HG03354 (cell line): ENCODE measurements around the gene LRP8.
A peak's percentile ranks its signal among the peaks of the same experiment; 100 is the strongest.

Source experiments
- ATAC-seq: cut with Tn5 transposase; IDR thresholded peaks from one replicate; pipeline ENCODE4 v1.9.1; 2021; ENCODE audit warnings: mild to moderate bottlenecking; ENCODE audit not compliant: unreplicated experiment, poor library complexity, severe bottlenecking

Gene LRP8

DNA sequence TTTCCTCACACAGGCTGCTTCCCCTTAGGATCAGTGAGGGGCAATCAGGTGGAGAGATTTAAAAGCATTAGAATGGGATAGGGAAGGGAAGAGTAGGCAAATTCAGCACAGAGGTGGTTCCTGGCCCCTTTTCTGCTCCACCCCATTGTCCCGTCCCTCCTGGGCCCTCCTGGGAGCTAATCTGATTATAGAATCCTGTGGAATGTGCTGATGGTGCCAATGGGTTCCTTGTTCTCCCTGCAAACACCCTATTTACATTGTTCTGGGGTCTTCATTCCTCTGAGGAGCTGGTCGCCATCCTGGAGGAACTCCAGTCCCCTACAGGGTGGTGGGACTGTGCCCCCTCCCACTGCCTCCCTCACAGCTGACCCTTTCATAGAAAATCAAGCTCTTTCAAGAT, 34.4 kb upstream of the LRP8 start:
- ATAC-seq, result no peak

DNA sequence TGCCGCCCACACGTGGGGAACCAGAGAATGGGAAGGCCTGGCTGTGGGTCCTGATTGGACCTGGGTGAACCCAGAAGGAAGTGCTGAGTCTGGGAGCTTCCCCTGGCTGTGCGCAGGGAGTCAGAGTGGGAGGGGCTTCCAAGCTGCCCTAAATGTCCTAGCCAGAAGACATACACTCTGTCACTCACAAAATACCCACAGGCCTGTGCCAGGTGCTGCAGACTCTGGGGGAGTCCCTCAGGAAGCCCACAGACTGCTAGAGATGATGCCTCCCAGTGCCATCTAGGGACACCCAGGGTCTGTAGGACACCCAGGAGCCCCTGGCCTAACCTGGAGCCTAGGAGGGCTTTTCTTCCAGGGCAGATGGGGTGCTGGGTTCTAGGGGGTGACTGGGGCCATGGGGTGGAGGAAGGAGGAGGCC, 33.7 kb upstream of the LRP8 start:
- no peak for ATAC-seq

DNA sequence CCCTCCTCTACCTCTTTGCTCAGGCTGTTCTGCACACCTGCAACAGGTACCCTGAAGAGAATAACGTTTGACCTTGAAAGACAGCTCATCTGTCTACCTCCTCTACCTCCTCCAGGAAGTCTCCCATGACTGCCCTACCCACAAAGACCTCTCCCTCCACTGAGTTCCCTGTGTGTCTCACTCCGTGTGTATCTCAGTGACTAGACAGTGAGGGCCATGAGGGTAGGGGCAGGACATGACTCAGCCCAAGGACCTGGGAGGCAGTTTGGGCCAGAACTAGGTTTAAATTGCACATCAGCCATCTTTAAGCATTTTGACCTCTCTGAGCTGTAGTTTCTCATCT, 32.0 kb upstream of the LRP8 start:
- ATAC-seq, result no peak

DNA sequence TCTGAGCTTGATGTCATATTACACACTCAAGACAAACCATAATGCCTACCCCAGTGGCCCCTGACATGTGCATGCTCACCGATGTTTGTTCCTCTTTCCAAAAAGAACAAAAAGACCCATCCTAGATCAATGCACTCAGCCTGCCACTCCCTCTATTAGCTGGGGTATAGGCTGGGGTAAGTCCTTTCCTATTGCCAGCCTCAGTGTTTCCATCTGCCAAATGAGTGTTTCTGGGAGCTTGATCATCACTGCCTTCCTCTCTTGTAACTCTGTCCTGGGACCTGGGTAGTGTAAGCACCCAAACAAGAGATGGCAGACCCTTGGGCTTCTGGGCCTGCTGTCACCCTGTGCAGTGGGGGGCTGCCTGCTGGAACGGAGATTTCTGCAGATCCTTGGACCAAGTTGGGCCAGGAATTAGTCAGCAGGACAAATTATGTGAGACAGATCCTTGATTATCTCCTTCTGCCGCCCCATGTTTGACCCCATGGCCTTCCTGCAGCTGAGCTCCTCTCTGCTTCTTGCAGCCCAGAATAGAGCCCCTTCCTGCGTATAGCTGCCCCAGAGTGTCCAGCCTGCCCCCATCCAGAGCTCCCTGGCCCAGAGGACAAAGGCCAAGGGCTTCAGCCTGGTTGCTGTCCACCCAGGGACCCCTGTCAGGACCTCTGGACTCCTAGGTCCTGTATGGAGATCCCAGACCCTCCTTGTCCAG, 31.5 kb upstream of the LRP8 start:
- ATAC-seq, result no peak

DNA sequence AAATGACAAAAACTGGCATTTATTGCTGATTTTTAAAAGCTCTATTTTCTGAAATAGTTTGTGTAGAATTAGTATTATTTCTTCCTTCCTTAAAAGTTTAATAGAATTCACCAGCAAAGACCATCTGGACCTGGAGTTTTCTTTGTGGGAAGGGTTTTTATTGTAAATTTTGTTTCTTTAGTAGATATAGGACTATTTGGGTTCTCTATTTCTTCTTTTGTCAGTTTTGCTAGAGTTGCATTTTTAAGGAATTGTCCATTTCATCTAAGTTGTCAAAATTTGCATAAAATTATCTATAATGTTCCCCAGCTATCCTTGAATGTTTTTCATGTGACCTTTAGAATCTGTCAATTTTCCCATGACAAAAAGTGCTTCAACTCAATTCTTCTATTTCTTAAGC, 28.8 kb upstream of the LRP8 start:
- no peak for ATAC-seq

DNA sequence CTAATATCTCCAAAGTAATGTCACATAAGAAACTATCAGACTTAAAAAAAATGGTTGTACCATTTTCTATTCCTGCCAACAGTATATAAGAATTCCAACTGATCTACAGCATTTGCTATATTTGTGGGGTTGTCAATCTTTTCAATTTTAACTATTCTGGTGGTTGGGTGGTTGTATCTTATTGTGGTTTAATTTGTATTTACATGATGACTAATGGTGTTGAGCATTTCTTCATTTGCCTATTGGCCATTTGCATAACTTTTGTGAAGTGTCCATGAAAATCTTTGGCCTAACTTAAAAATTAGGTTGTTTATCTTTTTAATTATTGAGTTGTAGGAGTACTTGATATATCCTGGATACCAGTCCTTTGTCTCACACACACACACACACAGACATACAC, 26.2 kb upstream of the LRP8 start:
- no peak for ATAC-seq

DNA sequence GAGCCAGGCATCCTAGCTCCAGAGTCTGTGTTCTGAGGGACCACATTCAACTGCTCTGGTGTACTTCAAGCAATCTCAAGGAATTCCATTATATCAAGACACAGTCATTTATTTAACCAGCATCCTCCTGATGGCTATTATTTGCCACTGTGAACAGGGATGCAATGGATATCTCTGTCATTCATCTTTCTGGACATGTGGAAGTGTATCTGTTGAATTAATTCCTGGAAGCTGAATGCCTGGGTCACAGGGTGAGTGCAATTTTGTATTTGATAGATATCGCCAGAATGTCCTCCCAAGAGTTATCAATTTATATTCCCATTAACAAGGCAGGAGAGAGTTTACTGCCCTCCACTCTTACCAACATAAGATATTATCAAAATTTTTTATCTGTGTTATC, 24.7 kb upstream of the LRP8 start:
- no peak for ATAC-seq

DNA sequence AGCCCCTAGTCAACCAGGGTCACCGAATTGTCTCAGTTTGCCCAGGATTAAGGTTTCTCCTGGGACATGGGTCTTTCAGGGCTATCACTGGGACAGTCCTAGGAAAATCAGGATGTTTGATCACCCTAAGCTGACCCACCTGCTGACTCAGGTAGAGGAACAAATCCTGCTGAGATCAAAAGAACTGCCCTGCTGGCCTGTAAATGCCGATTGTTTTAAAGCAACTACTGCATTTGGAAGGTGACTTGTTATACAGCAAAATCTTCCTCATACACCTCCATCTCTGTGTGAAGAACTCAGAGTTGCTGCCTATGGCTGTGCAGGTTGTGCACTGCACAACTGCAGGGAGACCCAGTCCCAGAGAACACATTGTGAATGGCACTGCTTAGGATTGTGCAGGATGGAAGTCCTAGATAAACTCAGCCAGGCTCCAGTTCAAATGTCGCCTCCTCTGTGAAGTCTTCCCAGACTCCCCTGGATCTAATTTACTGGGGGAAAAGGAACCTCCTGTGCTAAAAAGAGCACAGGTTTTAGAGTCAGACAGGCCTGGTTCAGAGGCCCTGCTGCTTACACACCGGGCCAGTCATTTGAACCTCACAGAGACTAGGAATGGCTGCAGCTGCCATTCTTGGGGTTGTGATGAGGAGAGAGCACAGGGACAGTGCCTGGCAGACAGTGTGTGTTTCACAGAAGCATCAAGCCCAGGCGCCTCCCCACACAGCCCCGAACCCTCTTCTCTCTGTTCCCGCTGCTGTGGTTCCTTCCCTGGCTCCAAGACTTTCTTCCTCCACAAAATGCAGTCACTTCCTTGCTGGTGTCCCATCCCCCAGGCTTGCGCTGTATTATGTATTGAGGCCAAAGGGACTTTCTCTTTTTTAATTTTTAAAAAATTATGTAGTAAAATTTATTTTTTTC, 23.2 kb upstream of the LRP8 start:
- no peak for ATAC-seq

DNA sequence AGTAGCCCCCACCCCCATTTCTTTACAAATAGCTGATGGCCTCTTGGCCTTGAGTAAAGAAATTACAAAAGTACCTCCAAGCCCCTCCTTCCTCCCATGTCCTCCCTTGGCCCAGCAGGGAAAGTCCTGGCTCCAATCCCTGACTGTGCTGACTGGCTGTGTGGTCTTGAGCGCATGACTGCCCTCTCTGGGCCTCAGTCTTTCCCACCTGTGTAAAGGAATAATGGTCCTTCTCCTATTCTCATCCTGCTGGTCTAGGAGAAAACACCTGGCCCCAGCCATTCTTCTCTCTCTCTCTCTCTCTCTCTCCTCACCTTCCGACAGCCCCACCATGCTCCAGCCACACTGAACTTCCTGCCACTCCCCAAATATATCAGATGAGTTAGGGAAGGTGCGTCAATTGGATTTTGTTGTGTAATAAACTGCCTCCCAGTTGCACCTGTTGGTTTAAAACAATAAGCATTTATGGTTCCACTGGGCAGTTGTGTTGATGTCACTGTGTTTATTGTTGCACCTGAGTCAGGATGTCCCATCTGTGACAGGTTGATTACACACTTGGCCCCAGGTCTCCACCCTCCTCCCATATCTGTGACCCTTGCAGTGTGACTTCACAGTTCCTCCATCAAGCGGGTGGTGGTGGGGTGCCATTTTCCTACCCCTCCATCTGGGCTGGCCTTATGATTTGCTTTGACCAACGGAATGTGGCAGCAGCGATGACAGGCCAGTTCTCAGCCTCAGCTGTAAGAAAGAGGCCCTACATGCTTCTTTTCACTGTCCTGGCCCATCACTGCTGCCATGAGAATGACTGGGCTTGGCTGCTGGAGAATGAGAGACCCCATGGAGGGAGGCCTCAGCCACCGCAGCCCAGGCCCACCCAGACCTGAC, 22.3 kb upstream of the LRP8 start:
- no peak for ATAC-seq

DNA sequence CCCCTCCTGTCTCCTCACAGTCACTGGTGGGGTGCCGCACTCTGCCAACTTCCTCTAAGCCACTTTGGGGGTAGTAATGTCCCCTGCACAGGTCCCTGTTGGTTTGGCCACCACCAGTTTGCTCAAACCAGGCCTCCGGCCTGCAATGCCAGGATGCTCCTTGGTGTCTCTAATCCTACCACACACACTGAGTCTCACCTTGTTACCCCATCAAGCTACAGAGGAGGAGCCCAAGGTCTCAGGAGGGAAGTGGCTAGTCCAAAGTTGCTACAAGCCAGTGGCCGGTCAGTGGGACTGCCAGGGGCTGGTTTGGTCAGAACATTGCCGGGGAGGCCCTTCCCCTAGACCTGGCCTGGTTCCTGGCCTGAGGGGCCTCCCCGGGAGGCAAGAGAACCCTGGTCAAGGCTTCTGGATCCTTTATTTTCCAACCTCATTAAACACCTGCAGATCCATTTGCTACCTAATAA, 21.5 kb upstream of the LRP8 start:
- ATAC-seq, result no peak

DNA sequence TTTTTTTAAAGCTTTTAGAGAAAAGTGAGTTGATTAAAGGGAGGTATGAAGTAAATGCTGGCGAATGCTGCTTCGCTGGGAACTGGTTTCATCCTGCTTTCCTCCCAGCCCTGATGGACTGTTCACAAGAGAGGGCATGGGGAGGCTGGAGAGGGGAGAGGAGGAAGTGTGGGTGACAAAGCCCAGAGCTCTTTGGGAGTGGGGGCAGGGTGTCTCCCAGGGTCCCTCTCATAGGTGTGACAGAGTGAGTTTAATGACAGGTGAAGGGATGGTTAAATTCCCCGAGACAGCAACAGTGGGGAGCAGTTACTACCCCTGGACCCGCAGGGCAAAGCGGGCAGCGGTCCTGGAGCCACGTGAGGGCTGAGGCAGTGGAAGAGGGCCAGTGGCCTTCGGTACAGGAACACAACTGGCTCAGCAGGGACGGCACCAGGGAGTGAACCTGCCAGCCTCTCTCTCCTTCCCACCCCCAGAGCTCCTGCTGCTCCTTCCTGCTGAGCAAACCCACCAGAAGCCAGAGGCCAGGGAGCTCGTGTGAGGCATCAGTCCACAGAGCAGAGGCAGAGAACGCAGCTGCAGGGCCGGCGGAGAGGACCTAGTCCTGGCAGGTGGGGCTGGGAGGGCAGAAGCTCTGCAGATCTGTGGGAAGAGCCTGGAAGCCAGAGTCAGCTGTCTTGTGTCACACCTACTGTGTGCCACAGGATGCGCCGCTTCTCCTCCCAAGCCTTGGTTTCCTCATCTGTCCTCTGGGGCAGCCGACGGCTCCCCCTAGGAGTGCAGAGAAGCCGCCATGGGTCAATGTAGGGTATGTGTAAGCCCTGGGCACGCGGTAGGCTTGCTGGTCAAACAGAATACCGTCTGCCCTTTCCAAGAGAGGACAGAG, 20.9 kb upstream of the LRP8 start:
- no peak for ATAC-seq

DNA sequence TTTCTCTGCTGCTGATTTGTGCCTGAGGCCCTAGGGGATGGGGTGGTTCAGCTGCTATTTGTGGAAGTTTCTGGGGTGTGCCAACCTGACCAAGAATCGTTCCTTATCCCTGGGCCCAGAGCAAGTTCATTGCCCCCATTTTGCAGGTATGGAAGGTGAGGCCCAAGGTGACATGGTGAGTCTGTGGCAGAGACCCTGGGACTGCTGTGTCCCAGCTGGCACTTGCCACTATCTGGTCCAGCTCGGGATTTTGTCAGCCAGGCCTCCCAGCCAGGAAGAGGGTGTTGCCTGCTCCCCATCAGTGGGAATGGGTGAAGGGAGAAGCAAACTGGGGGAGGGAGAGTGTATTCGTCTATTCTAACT, 18.9 kb upstream of the LRP8 start:
- no peak for ATAC-seq

DNA sequence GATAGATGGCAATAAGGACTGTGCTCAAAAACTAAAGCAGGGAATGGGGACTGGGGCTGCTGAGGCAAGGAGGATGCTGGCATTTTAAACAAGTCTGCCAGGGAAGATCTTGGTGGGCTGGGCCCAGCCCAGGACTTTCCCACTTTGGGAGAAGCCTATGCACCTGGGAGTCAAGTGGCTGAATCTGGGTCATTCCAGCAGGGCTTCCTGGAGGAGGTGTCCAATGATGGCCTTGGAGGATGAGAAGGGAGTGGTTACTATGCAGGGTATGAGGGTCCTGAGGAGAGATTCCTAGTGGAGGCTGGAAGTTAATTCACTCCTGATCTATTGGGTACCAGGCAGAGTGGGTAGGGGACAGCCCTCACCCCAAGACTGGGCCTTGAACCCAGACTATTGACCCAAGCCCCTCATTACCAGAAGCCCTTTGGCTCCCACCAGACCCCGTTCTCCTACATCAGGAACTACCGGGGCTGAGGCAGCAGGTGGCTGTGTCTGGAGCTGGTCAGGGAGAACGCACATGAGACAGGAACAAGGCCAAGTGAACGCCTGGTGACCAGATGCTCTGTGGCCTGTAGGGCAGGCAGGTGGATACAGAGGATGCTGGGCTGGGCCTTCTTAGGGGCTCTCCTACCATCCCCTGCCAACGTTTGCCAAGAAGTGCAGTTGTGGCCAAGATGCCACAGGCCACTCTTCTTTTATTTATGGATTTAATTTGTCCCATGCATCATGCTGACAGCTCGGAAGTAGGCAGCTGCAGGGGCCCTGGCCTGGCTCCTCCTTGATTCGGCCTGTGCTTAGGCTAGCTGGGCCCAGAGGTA, 18.3 kb upstream of the LRP8 start:
- no peak for ATAC-seq

DNA sequence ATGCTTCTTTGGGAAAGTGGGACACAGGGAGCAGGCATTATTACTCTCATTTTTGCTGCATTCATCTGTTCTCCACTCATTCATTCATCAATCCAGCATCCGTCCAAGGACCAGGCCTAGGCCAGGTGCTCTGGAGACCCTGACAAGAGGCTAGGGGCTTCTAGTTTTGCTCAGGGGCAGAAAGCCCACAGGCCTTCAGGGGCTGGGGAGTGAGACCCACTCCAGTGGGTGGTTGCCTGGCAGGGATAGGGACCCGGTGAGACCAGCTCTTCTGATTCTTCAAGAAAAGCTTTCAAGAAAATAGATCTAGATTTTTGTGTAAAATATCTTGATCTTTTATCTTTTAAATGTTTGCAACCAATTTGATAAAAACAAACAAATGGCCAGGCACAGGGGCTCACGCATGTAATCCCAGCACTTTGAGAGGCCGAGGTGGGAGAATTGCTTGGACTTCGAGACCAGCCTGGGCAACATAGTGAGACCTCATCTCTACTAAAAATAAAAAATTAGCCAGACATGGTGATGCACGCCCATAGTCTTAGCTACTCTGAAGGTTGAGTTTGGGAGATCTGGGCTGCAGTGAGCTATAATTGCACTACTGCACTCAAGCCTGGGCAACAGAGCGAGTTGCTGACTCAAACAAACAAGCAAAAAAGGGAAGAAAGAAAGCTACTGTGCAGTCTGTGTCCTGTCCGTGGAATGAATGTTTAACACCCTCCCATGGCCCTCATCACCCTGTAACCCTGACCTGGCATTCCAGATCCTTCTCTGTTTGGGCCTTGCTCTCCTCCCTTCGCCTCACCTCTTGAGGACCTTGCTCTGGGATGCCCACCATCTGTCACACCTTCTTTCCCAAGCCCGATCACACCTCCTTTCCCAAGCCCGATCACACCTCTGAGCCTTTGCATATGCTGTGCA, 17.3 kb upstream of the LRP8 start:
- ATAC-seq, result peak; percentile 92

DNA sequence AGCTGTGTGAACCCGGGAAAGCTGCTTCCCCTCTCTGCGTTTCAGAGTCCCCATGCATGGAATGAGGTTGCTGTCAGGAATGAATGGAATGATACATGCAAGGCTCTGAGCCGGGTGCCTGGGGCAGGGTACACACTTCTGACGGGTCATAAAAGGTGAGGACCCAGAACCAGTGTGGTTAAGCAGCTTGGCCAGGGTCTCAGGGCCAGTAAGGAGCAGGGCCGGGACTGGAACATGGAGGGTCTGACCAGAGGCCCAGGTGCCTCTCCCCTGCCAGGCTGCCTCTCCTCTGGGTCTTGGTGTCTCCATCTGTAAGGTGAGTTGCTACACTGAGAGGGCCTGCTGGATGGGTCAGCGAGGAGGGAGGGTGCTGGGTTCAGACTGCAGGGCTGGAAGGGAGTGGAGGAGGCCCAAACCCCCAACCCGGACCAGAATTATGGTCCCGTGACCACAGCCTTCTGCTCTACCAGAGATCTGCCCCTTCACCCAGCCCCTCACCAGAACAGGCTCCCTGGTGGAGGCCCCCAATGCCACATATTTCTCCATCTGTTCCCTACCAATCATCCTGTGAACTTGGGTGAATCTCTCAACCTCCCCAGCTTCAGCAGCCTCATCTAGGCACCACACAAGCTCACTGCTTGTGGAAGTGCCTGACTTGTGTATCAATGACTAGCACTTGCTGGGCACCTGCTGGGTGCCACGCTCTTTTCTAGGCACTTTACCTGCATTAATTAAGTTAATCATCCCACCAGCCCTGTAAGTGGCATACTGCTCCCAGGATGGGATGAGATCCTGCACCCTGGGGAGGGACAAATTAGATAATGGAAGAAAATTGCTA, 16.2 kb upstream of the LRP8 start:
- no peak for ATAC-seq

DNA sequence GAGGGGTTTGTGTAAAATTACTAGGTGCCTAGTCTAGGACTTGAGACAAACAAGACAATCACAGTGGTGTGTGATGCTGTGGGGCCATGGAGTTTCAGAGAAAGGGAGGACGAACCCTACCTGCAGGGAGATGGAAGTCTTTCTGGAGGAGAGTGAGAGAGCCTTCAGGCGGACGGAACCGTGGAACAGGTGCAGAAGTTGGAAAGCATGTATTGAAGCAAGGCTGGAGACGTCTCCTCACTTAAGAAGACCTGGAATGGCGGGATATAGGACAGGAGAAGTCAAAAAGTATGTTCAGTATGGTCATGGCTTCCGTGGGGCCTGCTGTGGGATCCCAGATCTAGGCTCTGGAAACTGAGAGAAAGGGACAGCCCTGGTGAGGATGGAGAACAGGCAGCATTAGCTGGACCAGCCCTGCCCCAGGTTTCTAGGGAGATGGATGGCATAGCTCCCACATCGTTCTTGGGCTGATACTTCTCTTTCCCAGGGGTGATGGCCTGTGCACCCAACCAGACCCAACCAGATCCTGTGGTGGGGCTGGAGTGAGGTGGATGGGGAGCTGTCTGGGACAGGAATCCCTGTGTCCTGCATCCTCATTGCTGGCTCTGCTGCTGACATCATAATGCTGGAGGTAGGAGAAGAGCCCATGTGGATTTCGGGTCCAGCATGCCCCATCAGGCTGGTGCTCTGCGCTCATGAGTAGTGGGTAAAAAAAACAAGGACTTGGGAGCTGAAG, 15.0 kb upstream of the LRP8 start:
- ATAC-seq, result no peak
